22Rv1 (cell line): Measurements from ENCODE around the gene TUT7.

Experiments used
- H3K27ac ChIP-seq: fragments of 450-650 bp; 2 replicates; pipeline ENCODE4 v1.5.1; 2017
- CTCF ChIP-seq: fragments of 450-650 bp; IDR thresholded peaks from 2 replicates; pipeline ENCODE4 v1.5.1; 2017; ENCODE audit warnings: mild to moderate bottlenecking
- ZFX ChIP-seq: fragments of 450-650 bp; IDR thresholded peaks from 2 replicates; pipeline ENCODE4 v1.6.1; 2017; ENCODE audit warnings: antibody characterized with exemption, borderline replicate concordance

TUT7 gene

GRCh38 chr9:86238861-86239770, 115.1 kb downstream of the TUT7 start:
- TF ChIP-seq CTCF = no peak; the same call in 1 of the 2 replicates
- TF ChIP-seq ZFX = no peak
- no peak overlapping the region for H3K27ac ChIP-seq
